Stimulated activated CD8-positive, alpha-beta memory T cell treated with anti-CD3 and anti-CD28 coated beads, Interleukin-15, amount 100 ng/mL, for 4 hours (primary cell): Measurements from ENCODE around the gene POLN.
"Not testable (repeated sequence)": the region's sequence is repeated elsewhere in the genome, so short reads cannot be mapped to it uniquely, and the experiment has no call there.

Source experiments
- DNase-seq, 2 donors: peaks; one replicate each; pipeline ENCODE4 v3.0.0-alpha.2; 2020; ENCODE audit warnings: low read depth in 2 of 2

POLN gene

GRCh38 chr4:2042204-2042946 lies 199.5 kb downstream of the POLN start:
- no peak for DNase-seq

GRCh38 chr4:2041239-2042130 lies 200.4 kb downstream of the POLN start:
- peak; percentile 63 to 69 for DNase-seq

GRCh38 chr4:2040391-2041238 lies 201.3 kb downstream of the POLN start:
- DNase-seq: no peak

GRCh38 chr4:2036866-2037265 lies 205.1 kb downstream of the POLN start:
- no peak for DNase-seq

GRCh38 chr4:2036327-2036726 lies 205.6 kb downstream of the POLN start:
- DNase-seq: no peak

- not testable (repeated sequence) for DNase-seq
Measured at GRCh38 chr4:2031161-2031560, 210.8 kb downstream of the POLN start.

- DNase-seq: not testable (repeated sequence)
Measured at GRCh38 chr4:2027120-2027519, 214.8 kb downstream of the POLN start.

- DNase-seq: no peak
Measured at GRCh38 chr4:2025817-2026216, 216.1 kb downstream of the POLN start.

GRCh38 chr4:2024683-2025082 lies 217.2 kb downstream of the POLN start:
- no peak for DNase-seq
